Choroid plexus epithelial cell (primary cell): ENCODE measurements around the gene HSD17B1.

ENCODE experiments used
- DNase-seq: peaks from one replicate; pipeline ENCODE4 v3.0.0-alpha.2; 2010; ENCODE audit warnings: low read depth
- H3K4me3 ChIP-seq: 2 replicates; pipeline ENCODE4 v1.5.1; 2011; ENCODE audit warnings: low read depth, mild to moderate bottlenecking, control low read depth, low read length, moderate library complexity
- TF ChIP-seq, protein P1 (sequence below): conservative IDR thresholded peaks from 2 replicates; pipeline ENCODE4 v1.5.1; 2011; ENCODE audit warnings: low read depth, mild to moderate bottlenecking, control low read depth, inconsistent platforms, low read length, moderate library complexity

HSD17B1 gene

GRCh38 chr17:42531455-42532354 lies 21.0 kb upstream of the HSD17B1 start:
- peak overlapping the region; percentile 51 for H3K4me3 ChIP-seq
- DNase-seq: no peak
- TF ChIP-seq, protein P1, sequence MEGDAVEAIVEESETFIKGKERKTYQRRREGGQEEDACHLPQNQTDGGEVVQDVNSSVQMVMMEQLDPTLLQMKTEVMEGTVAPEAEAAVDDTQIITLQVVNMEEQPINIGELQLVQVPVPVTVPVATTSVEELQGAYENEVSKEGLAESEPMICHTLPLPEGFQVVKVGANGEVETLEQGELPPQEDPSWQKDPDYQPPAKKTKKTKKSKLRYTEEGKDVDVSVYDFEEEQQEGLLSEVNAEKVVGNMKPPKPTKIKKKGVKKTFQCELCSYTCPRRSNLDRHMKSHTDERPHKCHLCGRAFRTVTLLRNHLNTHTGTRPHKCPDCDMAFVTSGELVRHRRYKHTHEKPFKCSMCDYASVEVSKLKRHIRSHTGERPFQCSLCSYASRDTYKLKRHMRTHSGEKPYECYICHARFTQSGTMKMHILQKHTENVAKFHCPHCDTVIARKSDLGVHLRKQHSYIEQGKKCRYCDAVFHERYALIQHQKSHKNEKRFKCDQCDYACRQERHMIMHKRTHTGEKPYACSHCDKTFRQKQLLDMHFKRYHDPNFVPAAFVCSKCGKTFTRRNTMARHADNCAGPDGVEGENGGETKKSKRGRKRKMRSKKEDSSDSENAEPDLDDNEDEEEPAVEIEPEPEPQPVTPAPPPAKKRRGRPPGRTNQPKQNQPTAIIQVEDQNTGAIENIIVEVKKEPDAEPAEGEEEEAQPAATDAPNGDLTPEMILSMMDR: peak; percentile 34

- TF ChIP-seq, protein P1: no peak
- DNase-seq: no peak
- peak overlapping the region; percentile 76 for H3K4me3 ChIP-seq
Measured at GRCh38 chr17:42535155-42536047, 17.3 kb upstream of the HSD17B1 start.

GRCh38 chr17:42536048-42536371 lies 16.7 kb upstream of the HSD17B1 start, which contains the start of gene NAGLU:
Gene NAGLU (plus strand): TSS chr17:42536241. CDS start chr17:42536273, 32 bp downstream.
- TF ChIP-seq, protein P1: no peak
- DNase-seq: peak; percentile 86

DNA sequence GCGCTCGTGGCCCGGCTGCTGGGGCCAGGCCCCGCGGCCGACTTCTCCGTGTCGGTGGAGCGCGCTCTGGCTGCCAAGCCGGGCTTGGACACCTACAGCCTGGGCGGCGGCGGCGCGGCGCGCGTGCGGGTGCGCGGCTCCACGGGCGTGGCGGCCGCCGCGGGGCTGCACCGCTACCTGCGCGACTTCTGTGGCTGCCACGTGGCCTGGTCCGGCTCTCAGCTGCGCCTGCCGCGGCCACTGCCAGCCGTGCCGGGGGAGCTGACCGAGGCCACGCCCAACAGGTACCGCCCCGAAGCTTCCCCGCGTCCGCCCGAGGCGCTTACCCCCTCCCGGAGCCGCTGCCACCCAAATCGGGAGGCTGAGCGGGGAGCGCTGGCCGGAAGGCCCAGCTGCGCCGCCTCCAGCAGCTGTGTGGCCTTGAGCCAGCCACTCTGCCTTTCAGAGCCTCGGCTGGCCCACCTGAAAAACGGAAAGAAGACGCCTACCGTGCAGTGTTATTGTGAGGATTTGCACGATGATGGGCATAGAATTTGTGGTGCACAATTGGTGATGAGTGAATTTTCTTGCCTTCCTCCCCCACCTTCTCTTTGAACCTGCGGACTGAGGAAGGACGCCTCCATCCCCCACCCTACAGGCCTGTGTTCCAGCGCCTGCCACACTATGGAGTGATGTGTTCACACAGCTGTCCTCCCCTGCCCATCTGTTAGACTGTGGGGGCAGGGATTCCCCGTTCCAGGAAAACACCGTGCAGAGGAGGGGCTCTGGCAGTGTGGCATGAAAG lies 16.2 kb upstream of the HSD17B1 start:
- peak; percentile 79 for DNase-seq
- H3K4me3 ChIP-seq: peak overlapping the region; percentile 76
- TF ChIP-seq, protein P1: no peak

More at GRCh38 chr17:42536048-42536371, 16.7 kb upstream of the HSD17B1 start, which contains the start of gene NAGLU:
- H3K4me3 ChIP-seq: peak within 1 kb of the TSS; percentile 76

- TF ChIP-seq, protein P1: no peak
- DNase-seq: no peak
- H3K4me3 ChIP-seq: peak overlapping the region; percentile 76
Measured at GRCh38 chr17:42537156-42537805, 15.4 kb upstream of the HSD17B1 start.
